B cell (primary cell): Measurements from ENCODE around the gene LBH. TPM values are rescaled to one million over a fixed set of nuclear protein-coding genes. Genes with fewer than 3 reads are reported as not detected.

ENCODE experiments used
- ATAC-seq: fragments of 200-7000 bp; cut with Tn5 transposase; one replicate; pipeline ENCODE4 v1.10.0; 2021; ENCODE audit warnings: low read depth, mild to moderate bottlenecking, moderate number of reproducible peaks, moderate library complexity
- CTCF ChIA-PET: fragments of 350-600 bp; sonication (Branson Sonifier 250); formaldehyde crosslinking; loops from one replicate; lab custom pipeline; 2021; ENCODE audit warnings: antibody characterized with exemption, inconsistent platforms; lab: Charles Lee
- POLR2A ChIA-PET: fragments of 350-600 bp; sonication (Branson Sonifier 250); formaldehyde crosslinking; loops from one replicate; lab custom pipeline; 2021; ENCODE audit warnings: antibody characterized with exemption; lab: Charles Lee
- DNase-seq: peaks from one replicate; pipeline ENCODE4 v3.0.0; 2013
- H2AFZ ChIP-seq: 2 replicates; pipeline ENCODE4 v1.6.1; 2012; ENCODE audit warnings: mild to moderate bottlenecking, low read depth, low read length; ENCODE audit not compliant: insufficient read depth, poor library complexity, severe bottlenecking
- H3K27ac ChIP-seq, 2 donors: 1 replicate in 1 of 2; 2 replicates in 1 of 2; pipeline ENCODE4 v1.5.1; 2012 to 2013; ENCODE audit warnings: low read length in 2 of 2, mild to moderate bottlenecking in 2 of 2, moderate library complexity in 1 of 2
- H3K27me3 ChIP-seq, 4 experiments: fragments of 200-600 bp in 1 of 4; sonication (generic) in 1 of 4; replicated peaks in 1 of 4; 1 replicate in 2 of 4; 2 replicates in 2 of 4; pipeline versions ENCODE4 v1.6.1 to v1.7.0; 2013 to 2016; ENCODE audit warnings: low read length in 3 of 4, mild to moderate bottlenecking in 2 of 4, mixed read lengths in 1 of 4, moderate library complexity in 1 of 4; ENCODE audit not compliant: insufficient read depth in 4 of 4, control insufficient read depth in 3 of 4; ENCODE audit errors: control extremely low read depth in 1 of 4
- H3K36me3 ChIP-seq, 2 experiments: replicated peaks in 1 of 2; 1 replicate in 1 of 2; 2 replicates in 1 of 2; pipeline versions ENCODE4 v1.6.1 to v1.7.1; 2013; ENCODE audit warnings: low read length in 1 of 2; ENCODE audit not compliant: insufficient read depth in 2 of 2, control insufficient read depth in 1 of 2; ENCODE audit errors: control extremely low read depth in 1 of 2, extremely low read depth in 1 of 2
- H3K4me1 ChIP-seq, 2 donors: fragments of 200-600 bp in 1 of 2; sonication (generic) in 1 of 2; 1 replicate in 1 of 2; 2 replicates in 1 of 2; pipeline versions ENCODE4 v1.5.1 to v1.6.1; 2013 to 2017; ENCODE audit warnings: low read length in 2 of 2; ENCODE audit not compliant: control insufficient read depth in 2 of 2, insufficient read depth in 2 of 2
- H3K4me2 ChIP-seq: replicated peaks from 2 replicates; pipeline ENCODE3; 2012; ENCODE audit warnings: mild to moderate bottlenecking, low read depth, low read length; ENCODE audit not compliant: poor library complexity, severe bottlenecking
- H3K4me3 ChIP-seq, 5 experiments: fragments of 200-600 bp in 1 of 5; sonication (generic) in 1 of 5; 1 replicate in 3 of 5; 2 replicates in 2 of 5; pipeline versions ENCODE4 v1.5.1 to v1.7.0; 2011 to 2016; ENCODE audit warnings: low read length in 4 of 5, mild to moderate bottlenecking in 4 of 5, low read depth in 2 of 5, control low read depth in 1 of 5, moderate library complexity in 1 of 5; ENCODE audit not compliant: insufficient read depth in 1 of 5; ENCODE audit errors: control extremely low read depth in 1 of 5, extremely low read depth in 1 of 5
- H3K79me2 ChIP-seq: fragments of 200-600 bp; sonication (generic); one replicate; pipeline ENCODE4 v1.6.0; 2016; ENCODE audit warnings: low read length; ENCODE audit not compliant: control insufficient read depth, insufficient read depth
- H3K9ac ChIP-seq: fragments of 200-600 bp; sonication (generic); 2 replicates; pipeline ENCODE4 v1.6.1; 2017; ENCODE audit warnings: mild to moderate bottlenecking, low read length, moderate library complexity
- H3K9me3 ChIP-seq, 3 donors: one replicate each; pipeline versions ENCODE4 v1.6.1 to v1.7.1; 2013; ENCODE audit warnings: low read length in 2 of 3; ENCODE audit not compliant: control insufficient read depth in 2 of 3, insufficient read depth in 1 of 3; ENCODE audit errors: control extremely low read depth in 1 of 3
- H4K20me1 ChIP-seq: 2 replicates; pipeline ENCODE4 v1.6.0; 2012; ENCODE audit warnings: mild to moderate bottlenecking, low read length; ENCODE audit not compliant: insufficient read depth, control insufficient read depth, poor library complexity, severe bottlenecking
- H3K27ac Mint-ChIP-seq: one replicate; pipeline ENCODE4 v1.8.0; 2021; ENCODE audit warnings: mixed read lengths
- H3K27me3 Mint-ChIP-seq: one replicate; pipeline ENCODE4 v1.8.0; 2021; ENCODE audit warnings: mixed read lengths
- H3K4me1 Mint-ChIP-seq: one replicate; pipeline ENCODE4 v1.8.0; 2021; ENCODE audit warnings: mixed read lengths
- H3K4me3 Mint-ChIP-seq: one replicate; pipeline ENCODE4 v1.8.0; 2021; ENCODE audit warnings: mixed read lengths
- H3K9me3 Mint-ChIP-seq: one replicate; pipeline ENCODE4 v1.8.0; 2022; ENCODE audit warnings: mixed read lengths; ENCODE audit not compliant: insufficient read depth
- CTCF ChIP-seq: fragments of 200-600 bp; IDR thresholded peaks from one replicate; pipeline ENCODE4 v1.8.0; 2022; ENCODE audit warnings: antibody characterized with exemption, mild to moderate bottlenecking
- EZH2 ChIP-seq: IDR thresholded peaks from 2 replicates; pipeline ENCODE4 v1.6.1; 2012; ENCODE audit warnings: borderline replicate concordance, low read depth, mild to moderate bottlenecking, moderate library complexity, low read length; ENCODE audit not compliant: insufficient read depth, poor library complexity, severe bottlenecking
- WGBS: methylation state at CpG from one replicate; pipeline ENCODE4 v1.1.5; 2013; ENCODE audit warnings: missing lambda C conversion rate; ENCODE audit not compliant: insufficient coverage; 5-methylcytosine and 5-hydroxymethylcytosine counted together
- intact Hi-C: fragments of 100-400 bp; cut with micrococcal nuclease; formaldehyde crosslinking; loops from one replicate; pipeline ENCODE4 v1.10.0; 2022
- polyA plus RNA-seq: library from polyadenylated mRNA; depleted of rRNA; stranded (reverse); fragments of >200 nt; gene quantifications from 2 replicates; pipeline ENCODE4 v1.2.3, GENCODE V29; 2012
- total RNA-seq, 2 donors: library from RNA; stranded (reverse); fragments of 120-200 nt in 1 of 2; gene quantifications; 1 replicate in 1 of 2; 2 replicates in 1 of 2; pipeline versions ENCODE4 v1.2.3 to v1.2.4, GENCODE V29; 2013 to 2022

The LBH gene
- total and polyA plus RNA-seq, 2 donors (not counting 1 experiment from before 2014, with no cell fraction given): 158 to 201 TPM

DNA sequence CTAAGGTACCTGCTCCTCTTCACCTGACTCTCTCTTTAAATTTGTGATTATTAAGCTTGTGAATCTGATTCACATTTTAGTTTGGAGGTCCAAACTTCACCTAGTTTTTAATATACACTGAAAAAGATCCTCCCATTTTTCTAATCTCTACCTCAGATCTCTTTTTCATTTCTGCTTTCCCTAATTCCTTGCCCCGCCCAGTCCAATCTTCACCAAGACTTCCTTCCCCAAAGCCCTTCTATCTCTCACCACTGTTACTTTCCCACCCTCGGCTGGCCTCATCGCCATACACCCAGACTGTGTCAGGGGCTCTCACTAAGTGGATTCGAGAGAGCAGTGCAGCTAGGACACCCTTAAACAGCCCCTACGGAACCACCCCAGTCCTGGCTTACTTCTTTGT lies 40.0 kb downstream of the LBH start:
- H3K27me3 Mint-ChIP-seq: no peaks in the 10 kb centered on the region
- POLR2A ChIA-PET: interaction anchor here (0.6 to 3.2 kb wide), 3 partner anchors 11 to 1989 kb away, joined by 3 to 11 read pairs (median 3); no protein-coding TSS in a partner anchor
- Histone ChIP-seq H3K27ac (peak overlapping the region in 1 of 2 donors; percentile 2), H3K4me1 (peaks cover 73 to 90% of the 10 kb centered on the region in 2 donors), H4K20me1 (no peaks in the 10 kb centered on the region), H3K4me3 (no peak overlapping the region), H3K9ac (peak overlapping the region; percentile 17), H3K4me2 (peak overlapping the region; percentile 49), H3K27me3 (no peaks in the 10 kb centered on the region), H3K36me3 (no peaks in the 10 kb centered on the region), H3K9me3 (no peaks in the 10 kb centered on the region), H2AFZ (peak overlapping the region; percentile 28), H3K79me2 (peaks cover 14% of the 10 kb centered on the region)
- DNase-seq (peak; percentile 28), ATAC-seq (no peak)
- TF ChIP-seq EZH2 (no peak), CTCF (no peak)
- CTCF ChIA-PET: interaction anchor here (1.0 to 4.7 kb wide), 5 partner anchors 10 to 65 kb away, joined by 3 to 15 read pairs (median 5); no protein-coding TSS in a partner anchor
- H3K4me3 Mint-ChIP-seq: peak overlapping the region; percentile 63
- H3K4me1 Mint-ChIP-seq: peaks cover 84% of the 10 kb centered on the region
- H3K9me3 Mint-ChIP-seq: no peaks in the 10 kb centered on the region
- peak overlapping the region; percentile 90 for H3K27ac Mint-ChIP-seq
- intact Hi-C loops: no loop called here
- 44% methylated on average over 5 of the region's 5 CpGs for WGBS

DNA sequence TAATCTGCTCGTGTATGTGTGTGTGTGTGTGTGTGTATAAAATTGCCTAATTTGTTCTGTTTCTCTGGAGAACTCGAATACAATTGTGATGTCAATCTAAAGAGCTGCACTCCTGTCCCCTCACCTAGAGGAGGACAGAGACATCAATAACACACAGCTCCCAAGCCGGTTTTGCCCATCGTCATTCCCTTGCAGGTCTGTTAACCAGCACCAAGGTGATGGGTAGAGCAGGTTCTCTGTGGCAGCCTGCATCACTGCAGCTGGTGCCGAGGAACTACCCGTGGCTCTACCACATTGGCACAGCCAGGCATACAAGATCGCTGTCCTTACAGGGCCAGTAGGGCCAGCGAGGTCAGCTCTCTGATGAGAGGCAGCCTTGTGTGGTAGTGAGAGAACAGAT lies 41.0 kb downstream of the LBH start:
- Histone ChIP-seq H3K4me2 (no peak overlapping the region), H2AFZ (no peak overlapping the region), H3K9ac (no peak overlapping the region), H3K4me3 (no peak overlapping the region), H3K27ac (no peak overlapping the region), H3K27me3 (no peaks in the 10 kb centered on the region), H3K9me3 (no peaks in the 10 kb centered on the region), H3K79me2 (peaks cover 9% of the 10 kb centered on the region), H4K20me1 (no peaks in the 10 kb centered on the region), H3K36me3 (no peaks in the 10 kb centered on the region), H3K4me1 (peaks cover 73 to 90% of the 10 kb centered on the region in 2 donors)
- intact Hi-C loops: no loop called here
- peak overlapping the region; percentile 90 for H3K27ac Mint-ChIP-seq
- TF ChIP-seq CTCF: no peak
- no peak for TF ChIP-seq EZH2
- ChIA-PET POLR2A (interaction anchor here (0.6 to 3.2 kb wide), 4 partner anchors 10 to 962 kb away, joined by 3 to 11 read pairs (median 4); no protein-coding TSS in a partner anchor), CTCF (interaction anchor here (1.0 to 4.7 kb wide), 4 partner anchors 10 to 64 kb away, joined by 3 to 15 read pairs (median 5); no protein-coding TSS in a partner anchor)
- ATAC-seq (no peak), DNase-seq (no peak)
- no peaks in the 10 kb centered on the region for H3K9me3 Mint-ChIP-seq
- no peak overlapping the region for H3K4me3 Mint-ChIP-seq
- peaks cover 84% of the 10 kb centered on the region for H3K4me1 Mint-ChIP-seq
- 87% methylated on average over 2 of the region's 8 CpGs for WGBS
- no peaks in the 10 kb centered on the region for H3K27me3 Mint-ChIP-seq
